Umbilical cord (tissue), 2 donors: ENCODE measurements around the gene ZNF792. TPM values are rescaled to one million over a fixed set of nuclear protein-coding genes. Genes with fewer than 3 reads are reported as not detected.
"Not testable (repeated sequence)": the region's sequence is repeated elsewhere in the genome, so short reads cannot be mapped to it uniquely, and the experiment has no call there.

ENCODE experiments used
- DNase-seq: peaks from one replicate; pipeline ENCODE4 v3.0.0-alpha.2; 2015; ENCODE audit warnings: low spot score
- total RNA-seq: library from RNA; depleted of rRNA; stranded (reverse); fragments of >200 nt; gene quantifications from one replicate; pipeline ENCODE4 v1.2.3, GENCODE V29; 2014; ENCODE audit warnings: low replicate concordance; ENCODE audit not compliant: insufficient read depth

ZNF792 gene
- total RNA-seq, 1 donor from 2014 or later: 6.3 TPM

DNA sequence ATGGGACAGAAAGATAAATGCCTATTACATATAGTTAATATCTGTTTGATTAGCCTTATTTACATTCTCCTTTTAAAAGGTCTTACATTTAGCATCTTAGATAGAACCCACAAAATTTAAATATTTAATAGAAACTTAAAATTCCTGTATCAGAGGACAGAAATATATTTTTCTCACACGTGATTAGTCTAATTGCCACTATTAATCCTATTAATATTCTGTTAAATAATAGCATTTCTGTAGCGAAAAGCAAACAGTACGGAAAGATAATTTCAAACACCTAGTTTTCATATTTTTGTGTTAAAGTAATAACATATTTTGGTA lies 37.7 kb downstream of the ZNF792 start:
- DNase-seq: no peak

DNA sequence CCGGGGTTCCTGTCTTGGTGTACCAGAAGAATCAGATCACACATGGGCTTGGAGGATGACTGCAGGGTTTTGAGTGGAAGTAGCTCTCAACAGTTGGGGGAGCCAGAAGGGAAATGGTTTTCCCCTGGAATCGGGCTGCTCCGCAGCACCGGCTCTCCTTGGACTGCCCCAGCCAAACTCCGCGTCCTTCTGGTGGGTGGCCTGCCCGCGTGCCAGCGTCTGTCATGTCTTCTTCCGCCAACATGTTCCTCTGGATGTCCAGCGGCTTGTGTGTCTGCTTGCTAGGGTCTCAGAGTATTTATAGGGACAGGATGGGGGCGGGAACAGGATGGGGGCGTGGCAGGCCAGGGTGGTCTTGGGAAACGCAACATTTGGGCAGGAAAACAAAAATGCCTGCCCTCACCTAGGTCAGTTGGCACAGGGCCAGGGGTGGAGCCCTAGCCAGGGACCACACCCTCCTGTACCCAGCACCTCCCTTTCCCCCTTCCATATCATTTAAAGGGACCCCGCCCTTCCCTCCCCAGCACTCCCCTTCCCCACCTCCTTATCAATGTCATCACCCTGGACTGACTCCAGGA lies 38.7 kb downstream of the ZNF792 start:
- no peak for DNase-seq

DNA sequence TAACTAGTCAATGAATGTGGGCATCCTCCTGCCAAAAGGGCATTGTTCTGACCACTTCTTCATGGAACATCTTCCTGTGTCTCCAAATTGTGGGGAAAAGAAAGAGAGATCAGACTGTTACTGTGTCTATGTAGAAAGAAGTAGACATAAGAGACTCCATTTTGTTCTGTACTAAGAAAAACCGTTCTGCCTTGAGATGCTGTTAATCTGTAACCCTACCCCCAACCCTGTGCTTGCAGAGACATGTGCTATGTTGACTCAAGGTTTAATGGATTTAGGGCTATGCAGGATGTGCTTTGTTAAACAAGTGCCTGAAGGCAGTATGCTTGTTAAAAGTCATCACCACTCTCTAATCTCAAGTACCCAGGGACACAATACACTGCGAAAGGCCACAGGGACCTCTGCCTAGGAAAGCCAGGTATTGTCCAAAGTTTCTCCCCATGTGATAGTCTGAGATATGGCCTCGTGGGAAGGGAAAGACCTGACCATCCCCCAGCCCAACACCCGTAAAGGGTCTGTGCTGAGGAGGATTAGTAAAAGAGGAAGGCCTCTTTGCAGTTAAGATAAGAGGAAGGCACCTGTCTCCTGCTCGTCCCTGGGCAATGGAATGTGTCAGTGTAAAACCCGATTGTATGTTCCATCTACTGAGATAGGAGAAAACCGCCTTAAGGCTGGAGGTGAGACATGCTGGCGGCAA lies 43.8 kb downstream of the ZNF792 start:
- not testable (repeated sequence) for DNase-seq

DNA sequence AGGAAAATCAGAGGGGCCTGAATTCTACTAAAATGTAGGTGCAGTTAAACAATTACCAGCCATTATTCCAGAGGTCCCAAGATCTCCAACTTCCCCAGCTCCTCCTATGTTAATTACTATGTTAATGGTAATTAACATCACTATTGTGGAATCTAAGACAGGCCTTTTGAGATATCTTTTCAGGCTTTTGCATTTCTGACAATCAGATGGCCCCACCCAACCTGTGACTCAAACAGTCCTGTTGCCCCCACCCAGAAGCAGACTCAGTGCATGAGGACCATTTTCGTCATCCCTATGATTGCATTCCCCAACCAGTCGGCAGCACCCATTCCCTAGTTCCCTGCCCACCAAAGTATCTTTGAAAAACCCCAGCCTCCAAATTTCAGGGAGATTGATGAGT lies 45.8 kb downstream of the ZNF792 start:
- no peak for DNase-seq

DNA sequence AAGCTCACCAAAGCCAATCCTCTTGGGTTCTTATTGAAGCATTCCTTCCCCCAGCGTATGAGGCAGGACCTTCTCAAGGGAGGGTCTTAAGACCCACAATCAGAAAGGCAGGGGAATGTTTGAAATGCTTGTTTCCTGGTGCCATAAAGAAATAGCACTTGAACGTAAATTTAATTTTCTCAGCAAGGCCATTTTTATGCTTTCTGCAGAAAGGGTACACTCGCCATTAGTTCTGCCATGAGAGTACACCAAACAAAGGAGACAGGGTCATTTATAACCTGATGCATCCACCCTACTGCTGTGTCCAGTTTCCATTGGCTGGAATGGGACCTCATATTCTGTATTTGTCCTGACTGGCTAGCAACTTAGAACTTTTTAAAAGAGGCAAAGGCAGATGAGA lies 46.9 kb downstream of the ZNF792 start:
- not testable (repeated sequence) for DNase-seq

DNA sequence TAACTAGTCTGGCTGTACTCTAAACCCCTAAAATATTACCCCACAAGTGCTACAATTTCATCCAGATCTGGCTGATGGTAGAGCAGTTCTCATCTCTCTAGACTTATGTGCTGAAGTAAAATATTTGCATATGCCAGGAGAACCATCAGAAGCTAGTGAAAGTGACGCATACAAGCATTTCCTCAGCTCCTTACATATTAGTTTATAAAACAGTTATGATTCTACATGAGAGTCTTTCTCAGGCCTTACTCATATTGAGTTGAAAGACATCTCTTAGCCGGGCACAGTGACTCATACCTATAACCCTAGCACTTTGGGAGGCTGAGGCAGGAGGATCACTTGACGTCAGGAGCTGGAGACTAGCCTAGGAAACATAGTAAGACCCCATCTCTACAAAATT lies 53.3 kb downstream of the ZNF792 start:
- no peak for DNase-seq

Other genes with a start within 250 kb of the ZNF792 start
- gene ZNF181, start 230.0 kb downstream of the ZNF792 start, total RNA-seq: 53.9 TPM
- gene ZNF599, start 191.0 kb downstream of the ZNF792 start, total RNA-seq: 7.2 TPM
- 5.5 TPM for gene ZNF30, start 37.3 kb downstream of the ZNF792 start, total RNA-seq
- gene GRAMD1A, start 36.1 kb upstream of the ZNF792 start, total RNA-seq: 50.3 TPM
- 2.9 TPM for gene SCN1B, start 66.2 kb upstream of the ZNF792 start, total RNA-seq
- 0.24 TPM for gene HPN, start 77.5 kb upstream of the ZNF792 start, total RNA-seq
- gene FXYD3, start 151.6 kb upstream of the ZNF792 start, total RNA-seq: 26.7 TPM
- gene LGI4, start 170.8 kb upstream of the ZNF792 start, total RNA-seq: 10.6 TPM
- gene FXYD1, start 174.6 kb upstream of the ZNF792 start, total RNA-seq: 3.4 TPM
- 1.2 TPM for gene FXYD7, start 179.0 kb upstream of the ZNF792 start, total RNA-seq
- 12.5 TPM for gene FXYD5, start 190.5 kb upstream of the ZNF792 start, total RNA-seq